Camera-type eye (tissue), 1 donor: ENCODE results near the gene ASCL2. TPM values are rescaled to one million over a fixed set of nuclear protein-coding genes. Genes with fewer than 3 reads are reported as not detected.

Experiments
- total RNA-seq: library from RNA; depleted of rRNA; stranded (reverse); fragments of >200 nt; gene quantifications from one replicate; pipeline ENCODE4 v1.2.3, GENCODE V29; 2014

The ASCL2 gene
- total RNA-seq: 0.82 TPM

GRCh38 chr11:2270322-2271076 lies at the start of gene ASCL2:
TSS of gene ASCL2 (minus strand) at chr11:2270588. CDS start at chr11:2270332, 256 bp downstream.

GRCh38 chr11:2301631-2302305 lies 31.4 kb upstream of the ASCL2 start, which contains the start of the genes C11orf21 and TSPAN32:
TSS of gene C11orf21 (minus strand) at chr11:2301918. CDS start at chr11:2301808, 110 bp downstream.
TSS of gene TSPAN32 (plus strand) at chr11:2302013. CDS start at chr11:2302150, 137 bp downstream.

Other genes starting within 250 kb of the ASCL2 start
- 458 TPM for gene IGF2, start 131.2 kb downstream of the ASCL2 start, total RNA-seq
- gene INS, start 109.4 kb downstream of the ASCL2 start, total RNA-seq: not detected
- 2.3 TPM for gene TH, start 98.8 kb downstream of the ASCL2 start, total RNA-seq
- 1.3 TPM for gene C11orf21, start 31.3 kb upstream of the ASCL2 start, total RNA-seq
- gene TSPAN32, start 31.4 kb upstream of the ASCL2 start, total RNA-seq: 3.3 TPM
- gene CD81, start 106.7 kb upstream of the ASCL2 start, total RNA-seq: 321 TPM
- 24.1 TPM for gene TSSC4, start 130.2 kb upstream of the ASCL2 start, total RNA-seq
- gene TRPM5, start 173.9 kb upstream of the ASCL2 start, total RNA-seq: 0.11 TPM
- gene KCNQ1, start 174.4 kb upstream of the ASCL2 start, total RNA-seq: 1.6 TPM